Nephron progenitor cell (in vitro differentiated cells): ENCODE measurements around the gene BTG4.

Source experiments
- DNase-seq: peaks from one replicate; pipeline ENCODE4 v3.0.0; 2021
- H3K27ac Mint-ChIP-seq: 2 replicates; pipeline ENCODE4 v1.8.0; 2021; ENCODE audit warnings: mild to moderate bottlenecking, moderate library complexity, mixed read lengths
- H3K27me3 Mint-ChIP-seq: 2 replicates; pipeline ENCODE4 v1.8.0; 2021; ENCODE audit warnings: mild to moderate bottlenecking, low read depth, mixed read lengths; ENCODE audit not compliant: poor library complexity
- H3K36me3 Mint-ChIP-seq: 2 replicates; pipeline ENCODE4 v1.8.0; 2021; ENCODE audit warnings: low read depth, mixed read lengths
- H3K4me1 Mint-ChIP-seq: 2 replicates; pipeline ENCODE4 v1.8.0; 2021; ENCODE audit warnings: mixed read lengths
- H3K4me3 Mint-ChIP-seq: 2 replicates; pipeline ENCODE4 v1.8.0; 2021; ENCODE audit warnings: mild to moderate bottlenecking, moderate library complexity, mixed read lengths
- H3K9me3 Mint-ChIP-seq: 2 replicates; pipeline ENCODE4 v1.8.0; 2021; ENCODE audit warnings: mild to moderate bottlenecking, moderate library complexity, mixed read lengths
- CTCF ChIP-seq: fragments of 200-600 bp; sonication (generic); IDR thresholded peaks from 2 replicates; pipeline ENCODE4 v1.5.0; 2021; ENCODE audit warnings: antibody characterized with exemption

The BTG4 gene

GRCh38 chr11:111518668-111519067, 6.5 kb upstream of the BTG4 start:
- DNase-seq: no peak
- Mint-ChIP-seq H3K4me1 (no peaks in the 10 kb centered on the region), H3K27ac (no peak overlapping the region)

GRCh38 chr11:111515591-111515990, 3.4 kb upstream of the BTG4 start:
- Mint-ChIP-seq H3K4me1 (no peaks in the 10 kb centered on the region), H3K9me3 (no peaks in the 10 kb centered on the region), H3K27me3 (peaks cover 59% of the 10 kb centered on the region), H3K36me3 (no peaks in the 10 kb centered on the region), H3K27ac (no peak overlapping the region), H3K4me3 (no peak overlapping the region)
- DNase-seq: no peak
- TF ChIP-seq CTCF: no peak

More at GRCh38 chr11:111518668-111519067, 6.5 kb upstream of the BTG4 start:
- Mint-ChIP-seq H3K9me3 (no peaks in the 10 kb centered on the region), H3K27me3 (peaks cover 30% of the 10 kb centered on the region), H3K4me3 (no peak overlapping the region), H3K36me3 (no peaks in the 10 kb centered on the region)
- TF ChIP-seq CTCF: no peak

- Mint-ChIP-seq H3K4me3 (peak within 1 kb of the TSS; percentile 72), H3K36me3 (no peaks in the 10 kb centered on the region), H3K4me1 (peaks cover 5% of the 10 kb centered on the region), H3K9me3 (no peaks in the 10 kb centered on the region), H3K27me3 (peaks cover 63% of the 10 kb centered on the region), H3K27ac (no peak within 1 kb of the TSS)
- peak; percentile 78 for DNase-seq
- TF ChIP-seq CTCF: no peak
These were observed 2.2 kb upstream of the BTG4 start, which contains the start of gene HOATZ for GRCh38 chr11:111514216-111515031. Gene HOATZ, plus strand, starts transcription at chr11:111514778. Its CDS starts 7 bp downstream, at chr11:111514785.

GRCh38 chr11:111513240-111513605, 1.0 kb upstream of the BTG4 start:
- DNase-seq: no peak
- Mint-ChIP-seq H3K27ac (no peak overlapping the region), H3K9me3 (no peaks in the 10 kb centered on the region), H3K4me3 (peak overlapping the region; percentile 17), H3K27me3 (peaks cover 63% of the 10 kb centered on the region), H3K36me3 (no peaks in the 10 kb centered on the region), H3K4me1 (peaks cover 5% of the 10 kb centered on the region)
- TF ChIP-seq CTCF: no peak

- no peak for TF ChIP-seq CTCF
- no peaks in the 10 kb centered on the region for H3K36me3 Mint-ChIP-seq
- no peak overlapping the region for H3K4me3 Mint-ChIP-seq
- no peak for DNase-seq
- no peaks in the 10 kb centered on the region for H3K9me3 Mint-ChIP-seq
- H3K27ac Mint-ChIP-seq: no peak overlapping the region
- H3K27me3 Mint-ChIP-seq: peaks cover 58% of the 10 kb centered on the region
- H3K4me1 Mint-ChIP-seq: peaks cover 5% of the 10 kb centered on the region
These were observed 1.9 kb downstream of the BTG4 start for GRCh38 chr11:111510311-111510710.

GRCh38 chr11:111502611-111503010, 9.6 kb downstream of the BTG4 start:
- no peak for DNase-seq
- H3K4me1 Mint-ChIP-seq: no peaks in the 10 kb centered on the region
- no peak for TF ChIP-seq CTCF
- no peaks in the 10 kb centered on the region for H3K9me3 Mint-ChIP-seq
- H3K27ac Mint-ChIP-seq: no peak overlapping the region
- H3K27me3 Mint-ChIP-seq: peaks cover 20% of the 10 kb centered on the region
- H3K4me3 Mint-ChIP-seq: no peak overlapping the region
- H3K36me3 Mint-ChIP-seq: no peaks in the 10 kb centered on the region
